PFSK-1 (cell line): ENCODE results near the gene SPECC1.

Experiments
- POLR2AphosphoS5 ChIP-seq: IDR thresholded peaks from 2 replicates; pipeline ENCODE4 v1.6.1; 2012; ENCODE audit warnings: low read depth, mild to moderate bottlenecking, control low read depth, low read length, moderate library complexity
- SIN3A ChIP-seq: IDR thresholded peaks from 2 replicates; pipeline ENCODE4 v1.6.1; 2012; ENCODE audit warnings: mild to moderate bottlenecking, low read length, moderate library complexity, borderline replicate concordance; ENCODE audit not compliant: insufficient read depth

DNA sequence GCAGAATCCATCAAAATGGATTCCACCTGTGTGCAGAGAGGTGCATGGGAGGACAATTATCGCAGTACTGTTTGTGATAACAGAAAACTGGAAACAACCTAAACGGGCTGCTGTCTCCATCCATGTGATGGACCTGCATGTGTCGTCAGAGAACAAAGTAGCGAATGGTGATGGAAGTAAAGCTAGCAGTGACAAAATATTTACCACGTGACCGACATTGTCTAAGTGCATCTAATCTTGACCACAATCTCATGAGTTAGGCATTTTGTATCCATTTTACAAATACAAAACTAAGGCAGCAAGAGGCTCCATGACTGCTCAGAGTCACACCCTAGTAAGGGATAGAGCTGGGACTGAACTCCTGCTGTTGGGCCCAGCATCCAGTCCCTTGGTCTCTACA is 270.9 kb downstream of the SPECC1 start:
- TF ChIP-seq SIN3A: no peak
- TF ChIP-seq POLR2AphosphoS5: no peak
